GM12875 (cell line): ENCODE measurements around the gene INHBC.

Source experiments
- H3K4me3 ChIP-seq: one replicate; pipeline ENCODE4 v1.5.1; 2011; ENCODE audit warnings: low read depth, low read length, control low read depth
- TF ChIP-seq, protein P1 (sequence below): IDR thresholded peaks from 2 replicates; pipeline ENCODE4 v1.5.1; 2011; ENCODE audit warnings: low read depth, mild to moderate bottlenecking, control low read depth, inconsistent platforms, low read length, moderate library complexity, borderline replicate concordance; ENCODE audit not compliant: insufficient read depth

The INHBC gene

DNA sequence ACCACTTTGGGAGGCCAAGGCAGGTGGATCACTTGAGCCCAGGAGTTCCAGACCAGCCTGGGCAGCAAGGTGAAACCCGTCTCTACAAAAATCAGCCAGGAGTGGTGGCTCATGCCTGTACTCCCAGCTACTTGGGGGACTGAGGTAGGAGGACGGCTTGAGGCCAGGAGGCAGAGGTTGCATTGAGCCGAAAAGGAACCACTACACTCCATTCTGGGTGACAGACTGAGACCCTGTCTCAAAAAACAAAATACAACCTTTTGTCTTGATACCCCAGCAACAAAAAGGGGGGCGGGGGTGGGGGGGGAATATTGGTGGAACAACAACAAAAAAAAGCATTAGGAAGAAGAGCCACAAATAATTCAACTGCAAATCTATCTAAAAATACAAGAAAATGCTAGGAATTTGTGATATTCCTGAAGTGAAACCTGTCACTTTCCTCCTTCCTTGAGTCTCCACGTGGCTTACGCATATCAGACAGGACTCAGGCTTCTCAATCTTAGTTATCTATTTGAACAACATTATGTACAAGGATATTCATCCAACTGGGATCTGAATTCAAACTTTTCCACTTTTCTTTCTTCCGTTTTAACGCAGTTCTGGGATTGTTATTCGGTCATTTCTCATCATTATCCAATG, 5.0 kb upstream of the INHBC start:
- TF ChIP-seq, protein P1, sequence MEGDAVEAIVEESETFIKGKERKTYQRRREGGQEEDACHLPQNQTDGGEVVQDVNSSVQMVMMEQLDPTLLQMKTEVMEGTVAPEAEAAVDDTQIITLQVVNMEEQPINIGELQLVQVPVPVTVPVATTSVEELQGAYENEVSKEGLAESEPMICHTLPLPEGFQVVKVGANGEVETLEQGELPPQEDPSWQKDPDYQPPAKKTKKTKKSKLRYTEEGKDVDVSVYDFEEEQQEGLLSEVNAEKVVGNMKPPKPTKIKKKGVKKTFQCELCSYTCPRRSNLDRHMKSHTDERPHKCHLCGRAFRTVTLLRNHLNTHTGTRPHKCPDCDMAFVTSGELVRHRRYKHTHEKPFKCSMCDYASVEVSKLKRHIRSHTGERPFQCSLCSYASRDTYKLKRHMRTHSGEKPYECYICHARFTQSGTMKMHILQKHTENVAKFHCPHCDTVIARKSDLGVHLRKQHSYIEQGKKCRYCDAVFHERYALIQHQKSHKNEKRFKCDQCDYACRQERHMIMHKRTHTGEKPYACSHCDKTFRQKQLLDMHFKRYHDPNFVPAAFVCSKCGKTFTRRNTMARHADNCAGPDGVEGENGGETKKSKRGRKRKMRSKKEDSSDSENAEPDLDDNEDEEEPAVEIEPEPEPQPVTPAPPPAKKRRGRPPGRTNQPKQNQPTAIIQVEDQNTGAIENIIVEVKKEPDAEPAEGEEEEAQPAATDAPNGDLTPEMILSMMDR = no peak
- peak overlapping the region; percentile 69 for H3K4me3 ChIP-seq

DNA sequence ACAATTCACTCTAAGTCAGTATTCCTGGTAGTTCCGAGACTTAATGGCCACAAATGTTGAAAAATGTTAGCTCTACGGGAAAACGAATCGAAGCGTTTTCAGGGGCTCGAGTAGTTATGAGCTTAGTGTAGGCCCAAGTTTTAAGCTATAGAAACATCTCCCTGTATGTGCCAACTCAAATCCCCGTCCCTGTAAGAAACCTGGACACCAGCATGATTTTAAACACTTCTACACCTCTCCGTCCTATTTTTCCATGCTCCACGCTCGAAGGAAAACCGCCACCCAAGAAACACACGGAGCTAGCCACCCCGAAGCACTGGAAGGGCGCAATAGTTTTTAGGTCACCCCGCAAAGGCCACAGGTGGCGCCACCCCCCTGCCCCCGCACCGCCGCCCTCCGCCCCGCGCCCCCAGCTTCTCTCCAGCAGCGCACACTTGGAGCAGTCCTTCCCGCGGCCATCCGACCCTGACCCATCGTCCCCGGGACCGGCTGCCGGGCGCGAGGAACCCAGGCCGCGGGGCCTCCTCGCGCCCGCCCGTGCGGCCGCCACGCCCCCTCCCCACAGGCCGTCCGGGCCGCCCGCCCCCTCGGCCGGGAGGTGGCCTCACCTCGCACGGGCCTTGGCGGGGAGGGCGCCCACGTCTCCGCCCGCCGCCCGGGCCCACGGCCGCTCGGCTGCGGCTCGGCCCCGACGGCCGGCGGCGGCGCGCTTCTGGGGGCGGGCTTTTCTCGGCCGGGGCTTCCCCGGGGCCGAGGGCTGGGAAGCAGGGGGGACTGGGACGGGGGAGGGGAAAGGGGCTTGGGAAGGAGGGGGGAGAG, 4.3 kb upstream of the INHBC start:
- TF ChIP-seq, protein P1 = no peak
- H3K4me3 ChIP-seq = peak overlapping the region; percentile 69

DNA sequence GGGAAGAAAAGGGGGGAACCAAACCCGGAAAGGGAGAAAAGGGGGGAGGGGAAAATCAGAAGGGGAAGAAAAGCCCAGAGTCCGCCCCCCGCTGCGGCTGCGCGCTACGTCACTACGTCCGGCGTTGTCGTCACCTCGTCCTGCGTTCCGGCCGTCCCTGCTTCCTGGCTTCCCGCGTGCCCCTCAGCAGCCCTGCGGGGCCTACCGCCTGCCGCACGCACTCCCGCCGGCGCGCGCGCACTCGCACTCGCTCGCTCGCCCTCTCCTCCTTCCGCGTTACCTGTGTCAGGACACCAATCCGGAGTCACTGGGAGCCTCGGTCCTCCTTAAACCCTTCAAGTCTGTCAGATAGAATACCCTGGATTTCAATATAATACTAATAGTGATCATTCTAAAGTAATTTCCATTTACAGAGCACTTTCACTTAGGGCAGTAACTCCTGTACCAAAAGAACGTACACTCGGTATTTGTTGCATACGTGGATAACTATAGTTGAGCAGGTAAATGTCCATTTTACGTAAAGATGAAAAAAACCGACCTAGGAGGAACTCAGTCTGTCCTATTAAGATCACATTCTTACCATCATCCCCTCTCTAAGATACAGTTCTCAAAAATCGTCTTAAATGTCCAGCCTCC, 3.5 kb upstream of the INHBC start, which contains the start of gene R3HDM2:
R3HDM2 (minus strand) TSS at position 113 of the 636 bp plus-strand sequence. CDS start 120,615 bp downstream, outside the sequence.
- peak within 1 kb of the TSS; percentile 69 for H3K4me3 ChIP-seq
- TF ChIP-seq, protein P1 = no peak

DNA sequence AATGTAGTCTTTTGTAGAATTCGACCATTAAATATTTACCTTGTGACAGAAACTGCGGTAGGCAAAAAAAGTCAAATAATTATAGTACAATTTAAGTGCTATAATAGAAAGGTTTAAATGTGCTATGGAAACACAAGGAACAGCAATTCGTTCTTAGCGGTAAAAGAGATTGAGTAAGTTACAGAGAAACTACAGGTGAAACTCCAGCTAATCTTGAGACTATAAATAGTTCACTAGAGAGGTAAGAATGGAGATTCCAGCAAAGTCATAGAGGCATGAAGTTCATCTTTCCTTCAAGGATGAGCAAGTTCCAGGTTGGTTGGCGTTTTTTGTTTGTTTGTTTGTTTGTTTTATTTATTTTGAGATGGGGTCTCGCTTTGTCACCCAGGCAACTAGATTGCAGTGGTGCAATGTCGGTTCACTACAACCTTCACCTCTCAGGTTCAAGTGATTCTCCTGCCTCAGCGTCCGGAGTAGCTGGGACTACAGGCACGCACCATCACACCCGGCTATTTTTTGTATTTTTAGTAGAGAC, 2.9 kb upstream of the INHBC start:
- TF ChIP-seq, protein P1 = no peak
- H3K4me3 ChIP-seq = no peak overlapping the region

DNA sequence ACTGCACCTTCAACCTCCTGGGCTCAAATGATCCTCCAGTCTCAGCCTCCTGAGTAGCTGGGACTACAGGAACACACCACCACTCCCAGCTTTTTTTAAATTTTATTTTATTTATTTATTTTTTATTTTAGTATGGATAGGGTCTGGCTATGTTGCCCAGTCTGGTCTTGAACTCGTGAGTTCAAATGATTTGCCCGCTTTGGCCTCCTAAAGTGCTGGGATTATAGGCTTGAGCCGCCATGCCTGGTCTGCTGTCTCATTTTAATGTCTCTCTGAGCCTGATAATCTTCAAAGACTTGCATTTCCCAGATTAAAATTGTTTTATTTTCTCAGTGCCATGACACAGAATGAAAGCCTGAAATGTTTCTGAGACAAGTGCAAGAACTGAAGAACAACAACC, 1.2 kb upstream of the INHBC start:
- H3K4me3 ChIP-seq = no peak overlapping the region
- TF ChIP-seq, protein P1 = no peak

DNA sequence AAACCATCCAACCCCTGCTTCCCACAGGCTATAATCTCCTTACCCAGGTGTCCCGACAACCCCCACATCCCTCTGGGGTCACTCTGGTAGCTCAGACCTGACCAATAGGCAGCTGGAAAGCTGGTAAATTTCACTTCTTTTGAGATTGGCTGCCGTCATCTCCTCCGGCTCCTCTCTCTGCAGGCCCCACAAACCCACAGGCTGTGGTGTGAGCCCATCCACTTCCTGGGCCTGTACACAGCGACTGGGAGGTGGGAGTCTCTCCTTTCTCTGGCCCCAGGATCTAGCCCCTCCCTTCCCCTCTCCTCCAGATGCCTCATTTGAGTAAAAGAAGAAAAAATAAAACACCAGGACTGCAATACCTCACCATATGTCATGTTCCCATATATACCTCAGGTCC, 709 bp downstream of the INHBC start:
- TF ChIP-seq, protein P1 = no peak
- no peak overlapping the region for H3K4me3 ChIP-seq
